GM12873 (cell line): ENCODE measurements around the gene SPA17.

ENCODE experiments used
- TF ChIP-seq, protein P1 (sequence below): IDR thresholded peaks from 2 replicates; pipeline ENCODE4 v1.5.1; 2012; ENCODE audit warnings: low read depth, mild to moderate bottlenecking, moderate library complexity, low read length, control low read depth; ENCODE audit not compliant: insufficient read depth; ENCODE audit errors: missing control alignments

The SPA17 gene

DNA sequence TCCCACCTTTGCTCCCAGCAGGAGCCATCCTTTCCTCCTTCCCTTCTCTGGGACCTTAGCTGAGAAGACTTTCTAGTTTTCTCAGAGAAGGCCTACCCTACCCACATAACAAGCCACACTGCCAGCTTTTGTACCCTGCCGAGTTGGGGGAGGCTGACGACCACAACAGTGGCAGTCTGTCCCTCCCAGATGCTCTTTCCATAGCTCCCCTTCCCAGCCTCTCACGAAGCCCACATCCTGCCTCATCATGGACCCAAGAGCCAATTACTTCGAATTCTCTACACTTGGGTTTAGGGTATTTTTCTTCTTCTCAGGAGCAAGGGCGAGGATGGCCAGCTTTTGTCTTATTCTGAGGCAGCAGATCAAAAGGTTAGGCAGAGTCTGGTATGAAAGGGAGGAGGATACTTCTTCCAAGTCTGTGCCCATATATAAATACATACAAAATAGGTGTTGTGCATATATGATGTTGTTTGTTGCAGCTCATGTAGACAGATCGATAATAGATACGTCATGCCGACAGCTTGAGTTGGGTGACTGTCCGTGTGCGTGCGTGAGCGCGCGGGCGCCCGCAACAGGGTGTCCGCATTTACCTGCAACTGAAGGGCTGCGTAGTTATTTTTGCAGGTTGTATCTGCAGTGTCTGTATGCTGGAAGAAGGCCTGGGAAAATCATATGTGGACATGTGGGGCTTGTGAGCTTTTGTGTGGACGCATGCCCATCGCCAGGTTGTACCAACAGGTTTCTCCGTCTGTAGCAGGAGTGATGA is 65.2 kb downstream of the SPA17 start:
- TF ChIP-seq, protein P1, sequence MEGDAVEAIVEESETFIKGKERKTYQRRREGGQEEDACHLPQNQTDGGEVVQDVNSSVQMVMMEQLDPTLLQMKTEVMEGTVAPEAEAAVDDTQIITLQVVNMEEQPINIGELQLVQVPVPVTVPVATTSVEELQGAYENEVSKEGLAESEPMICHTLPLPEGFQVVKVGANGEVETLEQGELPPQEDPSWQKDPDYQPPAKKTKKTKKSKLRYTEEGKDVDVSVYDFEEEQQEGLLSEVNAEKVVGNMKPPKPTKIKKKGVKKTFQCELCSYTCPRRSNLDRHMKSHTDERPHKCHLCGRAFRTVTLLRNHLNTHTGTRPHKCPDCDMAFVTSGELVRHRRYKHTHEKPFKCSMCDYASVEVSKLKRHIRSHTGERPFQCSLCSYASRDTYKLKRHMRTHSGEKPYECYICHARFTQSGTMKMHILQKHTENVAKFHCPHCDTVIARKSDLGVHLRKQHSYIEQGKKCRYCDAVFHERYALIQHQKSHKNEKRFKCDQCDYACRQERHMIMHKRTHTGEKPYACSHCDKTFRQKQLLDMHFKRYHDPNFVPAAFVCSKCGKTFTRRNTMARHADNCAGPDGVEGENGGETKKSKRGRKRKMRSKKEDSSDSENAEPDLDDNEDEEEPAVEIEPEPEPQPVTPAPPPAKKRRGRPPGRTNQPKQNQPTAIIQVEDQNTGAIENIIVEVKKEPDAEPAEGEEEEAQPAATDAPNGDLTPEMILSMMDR: no peak

DNA sequence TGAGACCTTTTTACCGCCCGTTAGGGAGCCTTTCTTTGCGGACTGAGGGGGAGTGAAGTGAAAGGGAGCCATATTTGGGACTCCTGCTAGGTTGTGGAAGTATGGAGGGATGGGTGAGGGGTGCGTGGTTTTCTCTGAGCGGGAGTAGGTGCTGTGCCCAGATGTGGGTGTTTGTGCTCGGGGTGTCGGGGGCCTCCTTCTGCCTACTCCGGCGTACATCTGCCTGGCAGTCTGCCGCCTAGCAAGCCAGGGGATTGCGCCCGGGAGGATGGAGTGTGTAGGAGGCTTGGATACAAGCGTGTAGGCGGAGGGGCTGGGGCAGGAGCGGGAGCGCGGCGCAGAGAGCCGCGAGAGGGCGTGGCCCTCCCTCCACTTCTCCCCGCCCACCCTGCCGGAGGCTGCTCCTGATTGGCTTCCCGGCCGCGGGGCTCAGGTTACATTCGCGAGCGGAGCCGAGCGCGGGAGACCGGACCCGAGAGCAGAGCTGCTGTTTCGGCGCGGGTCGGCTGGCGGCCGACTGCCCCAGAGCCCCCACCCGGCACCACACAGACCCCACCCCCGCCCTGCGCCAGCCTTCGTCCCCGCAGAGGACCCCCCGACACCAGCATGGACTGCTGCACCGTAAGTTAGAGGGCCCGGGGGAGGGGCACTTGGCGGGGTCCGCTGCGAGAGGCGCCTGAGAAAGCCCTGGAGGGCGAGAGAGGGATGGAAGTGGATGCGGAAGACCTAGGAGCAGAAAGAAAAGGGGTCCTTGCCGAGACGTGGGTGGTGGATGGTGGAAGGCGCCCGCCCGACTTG is 66.0 kb downstream of the SPA17 start, which contains the start of gene NRGN:
Gene NRGN (plus strand): TSS at position 464 of the 798 bp plus-strand sequence. CDS start 143 bp downstream, at position 607.
- TF ChIP-seq, protein P1: no peak

DNA sequence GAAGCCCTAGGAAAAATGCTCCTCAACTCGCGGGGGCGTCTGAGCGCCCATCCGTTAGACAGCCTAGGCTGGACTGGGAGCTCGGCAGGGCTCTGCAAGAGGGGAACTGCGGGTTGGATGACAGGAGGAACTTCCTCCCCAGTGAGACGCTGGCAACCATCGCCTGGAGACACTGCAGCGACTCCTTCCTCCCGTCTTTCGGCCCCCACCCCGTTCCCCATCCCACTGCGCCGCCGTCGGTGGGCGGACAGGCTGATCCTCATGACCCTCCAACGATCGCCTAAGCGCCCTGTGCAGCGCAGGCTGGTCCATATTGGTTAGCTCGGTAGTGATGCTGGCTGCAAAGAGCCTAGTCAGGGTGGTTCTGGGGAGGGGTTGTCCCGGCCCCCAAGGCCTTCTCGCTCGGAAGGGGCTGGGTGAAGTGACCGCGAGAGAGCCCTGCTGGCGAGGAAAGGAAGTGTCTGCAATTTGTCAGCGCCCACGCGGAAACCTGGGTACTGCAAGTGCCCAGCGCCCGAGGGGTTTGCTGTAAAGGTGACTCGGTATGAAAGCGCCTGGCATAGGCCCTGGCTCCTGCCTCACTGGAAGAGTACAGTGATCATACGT is 66.7 kb downstream of the SPA17 start:
- TF ChIP-seq, protein P1: peak; percentile 60

DNA sequence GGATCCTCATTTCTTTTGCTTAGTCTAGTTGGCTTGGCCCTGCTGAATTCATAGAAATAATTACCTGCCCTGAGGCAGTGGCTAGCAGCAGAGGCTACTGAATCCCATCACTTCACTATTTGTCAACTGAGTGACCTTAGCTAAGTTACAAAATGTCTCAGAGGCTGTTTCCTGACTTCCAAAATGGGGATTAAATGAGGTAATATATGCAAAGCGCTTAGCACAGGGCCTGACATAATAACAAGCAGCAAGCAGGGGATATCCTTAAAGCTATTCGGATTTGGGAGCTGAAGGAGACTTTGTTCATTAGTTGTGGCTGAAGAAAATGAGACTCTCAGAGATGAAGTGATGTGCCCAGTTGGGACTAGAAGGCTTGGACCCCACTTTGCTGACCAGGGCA is 68.9 kb downstream of the SPA17 start:
- TF ChIP-seq, protein P1: no peak

DNA sequence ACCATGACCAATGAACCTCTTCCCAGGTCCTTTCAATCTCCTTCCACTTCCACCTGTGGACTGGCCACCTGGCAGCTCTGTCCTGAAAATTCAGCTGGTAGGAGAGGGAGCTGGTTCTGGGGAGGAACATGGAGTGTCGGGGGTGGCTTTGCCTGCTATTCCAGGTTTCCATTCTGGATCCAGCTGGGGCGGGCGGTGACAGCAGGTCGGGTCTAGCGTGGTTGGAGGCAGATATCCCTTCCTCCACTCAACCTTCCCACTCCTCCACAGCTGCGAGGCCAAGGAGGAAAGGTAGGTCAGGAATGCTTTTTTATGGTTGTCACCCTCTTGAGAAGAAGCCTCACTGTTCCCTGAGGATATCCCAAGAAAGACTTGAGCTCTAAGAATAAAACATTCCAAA is 69.3 kb downstream of the SPA17 start:
- TF ChIP-seq, protein P1: no peak

DNA sequence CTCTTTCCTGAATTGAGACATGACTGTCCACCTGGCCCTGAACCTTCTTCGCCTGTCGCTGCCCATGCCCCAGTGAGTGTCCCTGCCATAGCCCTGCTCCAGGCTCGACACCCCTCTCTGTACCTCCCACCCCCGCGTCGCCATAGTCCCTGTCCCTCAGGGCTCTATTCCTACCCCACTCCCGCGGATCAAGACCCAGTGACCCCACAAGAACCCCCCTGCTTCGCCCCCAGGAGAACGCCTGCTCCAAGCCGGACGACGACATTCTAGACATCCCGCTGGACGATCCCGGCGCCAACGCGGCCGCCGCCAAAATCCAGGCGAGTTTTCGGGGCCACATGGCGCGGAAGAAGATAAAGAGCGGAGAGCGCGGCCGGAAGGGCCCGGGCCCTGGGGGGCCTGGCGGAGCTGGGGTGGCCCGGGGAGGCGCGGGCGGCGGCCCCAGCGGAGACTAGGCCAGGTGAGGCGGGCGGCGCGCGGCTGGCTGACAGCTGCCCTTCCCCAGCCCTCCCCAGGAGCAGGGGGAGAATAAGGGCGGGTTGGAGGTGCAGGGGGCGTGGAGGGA is 71.6 kb downstream of the SPA17 start:
- TF ChIP-seq, protein P1: no peak
